C4-2B (cell line): Measurements from ENCODE around the gene UNC5C.

Experiments used
- ZFX ChIP-seq: fragments of 450-650 bp; IDR thresholded peaks from 2 replicates; pipeline ENCODE4 v1.6.1; 2017
- TF ChIP-seq, protein P1 (sequence below): fragments of 450-650 bp; conservative IDR thresholded peaks from 2 replicates; pipeline ENCODE4 v1.5.1; 2017; ENCODE audit warnings: mild to moderate bottlenecking

GRCh38 chr4:95156452-95156765 lies 392.4 kb downstream of the UNC5C start:
- TF ChIP-seq, protein P1, sequence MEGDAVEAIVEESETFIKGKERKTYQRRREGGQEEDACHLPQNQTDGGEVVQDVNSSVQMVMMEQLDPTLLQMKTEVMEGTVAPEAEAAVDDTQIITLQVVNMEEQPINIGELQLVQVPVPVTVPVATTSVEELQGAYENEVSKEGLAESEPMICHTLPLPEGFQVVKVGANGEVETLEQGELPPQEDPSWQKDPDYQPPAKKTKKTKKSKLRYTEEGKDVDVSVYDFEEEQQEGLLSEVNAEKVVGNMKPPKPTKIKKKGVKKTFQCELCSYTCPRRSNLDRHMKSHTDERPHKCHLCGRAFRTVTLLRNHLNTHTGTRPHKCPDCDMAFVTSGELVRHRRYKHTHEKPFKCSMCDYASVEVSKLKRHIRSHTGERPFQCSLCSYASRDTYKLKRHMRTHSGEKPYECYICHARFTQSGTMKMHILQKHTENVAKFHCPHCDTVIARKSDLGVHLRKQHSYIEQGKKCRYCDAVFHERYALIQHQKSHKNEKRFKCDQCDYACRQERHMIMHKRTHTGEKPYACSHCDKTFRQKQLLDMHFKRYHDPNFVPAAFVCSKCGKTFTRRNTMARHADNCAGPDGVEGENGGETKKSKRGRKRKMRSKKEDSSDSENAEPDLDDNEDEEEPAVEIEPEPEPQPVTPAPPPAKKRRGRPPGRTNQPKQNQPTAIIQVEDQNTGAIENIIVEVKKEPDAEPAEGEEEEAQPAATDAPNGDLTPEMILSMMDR, result peak; percentile 58
- TF ChIP-seq ZFX, result no peak
